Activated T-helper 9 cell treated with anti-CD3 and anti-CD28 coated beads, Interleukin-2, amount 50 U/mL, for 16 hours (primary cell): ENCODE measurements around the gene COG3.

ENCODE experiments used
- DNase-seq: peaks from one replicate; pipeline ENCODE4 v3.0.0-alpha.2; 2020; ENCODE audit warnings: low read depth

The COG3 gene

GRCh38 chr13:45506811-45507210 is 42.1 kb downstream of the COG3 start:
- DNase-seq: no peak

DNA sequence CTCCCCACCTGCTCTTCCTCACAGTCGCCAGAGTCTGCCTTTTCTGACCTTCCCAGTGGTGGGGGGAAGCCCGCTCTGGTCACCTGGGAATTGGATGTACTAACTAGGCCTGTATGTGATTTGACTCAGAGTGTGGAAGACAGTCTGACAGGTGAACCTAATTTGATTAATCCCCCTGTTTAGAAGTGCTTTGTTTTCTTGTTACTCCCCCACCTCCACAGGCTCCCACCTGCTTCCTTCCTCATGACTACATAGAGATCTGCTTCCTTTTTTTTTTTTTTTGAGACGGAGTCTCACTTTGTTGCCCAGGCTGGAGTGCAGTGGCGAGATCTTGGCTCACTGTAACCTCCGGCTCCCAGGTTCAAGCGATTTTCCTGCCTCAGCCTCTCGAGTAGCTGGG is 44.0 kb downstream of the COG3 start:
- no peak for DNase-seq

- DNase-seq: no peak
Observed at GRCh38 chr13:45510672-45511071, 45.9 kb downstream of the COG3 start.

DNA sequence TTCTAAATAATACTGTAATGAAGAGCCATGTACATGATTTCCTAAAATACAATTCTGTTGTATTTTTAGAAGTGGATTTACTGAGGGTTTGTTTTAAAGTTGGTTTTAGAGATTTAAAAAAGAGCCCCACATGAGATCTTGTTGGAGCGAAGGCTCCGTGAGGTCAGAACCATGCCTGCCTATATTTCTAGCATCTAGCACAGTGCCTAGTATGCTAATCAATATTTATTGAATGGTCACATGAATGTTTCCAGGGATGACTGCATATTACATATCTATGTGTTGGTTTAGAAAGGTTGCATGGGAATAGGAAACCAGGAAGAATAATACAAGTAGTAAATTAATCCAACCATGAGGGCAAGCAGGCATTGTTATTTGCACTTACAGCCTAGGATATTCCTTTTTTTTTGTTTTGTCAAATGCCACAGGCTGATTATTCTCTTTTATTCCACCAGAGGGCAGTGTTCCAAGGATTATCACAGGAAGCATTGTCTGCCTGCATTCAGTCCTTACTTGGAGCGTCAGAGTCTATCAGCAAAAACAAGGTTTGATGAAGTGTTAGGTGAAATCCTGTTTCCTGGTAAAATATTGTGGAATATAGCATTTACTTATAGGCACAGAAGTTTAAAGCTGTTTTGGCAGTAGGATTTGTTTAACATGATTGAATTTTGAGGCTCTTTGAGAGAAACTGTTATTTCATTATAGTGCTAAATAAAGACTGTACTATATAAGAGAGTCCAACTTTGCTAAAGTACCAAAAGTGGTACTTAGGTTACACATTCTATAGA is 46.8 kb downstream of the COG3 start:
- DNase-seq: no peak

DNA sequence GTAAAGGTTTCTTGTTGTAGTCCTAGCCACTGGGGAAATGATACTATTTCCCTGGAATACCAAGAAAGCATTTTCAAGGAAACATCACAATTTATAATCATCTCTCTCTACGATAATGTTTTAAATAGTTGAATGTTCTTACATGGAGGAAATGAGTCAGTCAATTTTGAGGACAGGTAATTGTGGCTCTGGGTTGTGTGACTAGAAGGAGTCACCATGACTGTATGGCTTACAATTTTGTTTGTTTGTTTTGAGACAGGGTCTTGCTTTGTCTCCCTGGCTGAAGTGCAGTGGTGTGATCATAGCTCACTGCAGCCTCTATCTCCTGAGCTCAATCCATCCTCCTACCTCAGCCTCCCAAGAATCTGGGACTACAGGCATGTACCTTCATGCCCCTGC is 47.4 kb downstream of the COG3 start:
- DNase-seq: no peak

GRCh38 chr13:45516757-45517156 is 52.0 kb downstream of the COG3 start:
- DNase-seq: no peak

GRCh38 chr13:45518525-45519245 is 53.9 kb downstream of the COG3 start:
- DNase-seq: no peak

DNA sequence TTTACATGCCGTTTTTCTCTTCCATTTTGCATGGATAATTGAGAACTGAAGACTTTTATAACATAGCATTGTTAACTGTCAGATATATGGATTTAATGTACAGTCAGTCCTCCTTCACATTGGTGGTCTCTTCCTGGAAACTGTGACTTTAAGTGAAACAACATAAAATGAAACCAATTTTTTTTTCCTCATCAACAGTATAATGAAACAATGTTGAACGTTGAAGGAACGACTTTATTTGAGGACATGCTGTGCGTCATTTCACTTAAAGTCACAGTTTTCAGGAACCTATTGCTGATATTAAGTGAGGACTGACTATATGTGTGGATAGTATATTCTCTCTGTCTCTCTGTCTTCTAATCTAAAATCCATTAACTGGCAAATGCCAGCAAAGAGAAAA is 54.8 kb downstream of the COG3 start:
- no peak for DNase-seq

DNA sequence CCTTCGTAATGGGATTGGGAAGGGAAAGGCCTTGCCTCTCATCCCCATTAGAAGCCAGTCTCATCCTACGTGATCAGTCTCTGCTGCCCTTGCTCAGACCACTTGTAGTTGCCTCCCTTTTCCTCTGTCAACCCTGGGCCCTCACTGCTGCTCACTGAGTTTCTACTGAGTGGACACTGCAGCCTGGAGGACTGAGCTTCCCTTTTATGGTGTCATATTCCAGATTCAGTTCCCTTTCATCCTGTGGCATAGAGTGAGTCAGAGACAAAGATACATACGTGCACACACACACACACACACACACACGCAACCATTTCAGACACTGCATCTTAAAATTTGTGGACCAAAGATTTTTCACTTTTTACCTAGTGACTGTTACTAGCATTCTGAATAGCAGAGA is 56.6 kb downstream of the COG3 start:
- DNase-seq: no peak

DNA sequence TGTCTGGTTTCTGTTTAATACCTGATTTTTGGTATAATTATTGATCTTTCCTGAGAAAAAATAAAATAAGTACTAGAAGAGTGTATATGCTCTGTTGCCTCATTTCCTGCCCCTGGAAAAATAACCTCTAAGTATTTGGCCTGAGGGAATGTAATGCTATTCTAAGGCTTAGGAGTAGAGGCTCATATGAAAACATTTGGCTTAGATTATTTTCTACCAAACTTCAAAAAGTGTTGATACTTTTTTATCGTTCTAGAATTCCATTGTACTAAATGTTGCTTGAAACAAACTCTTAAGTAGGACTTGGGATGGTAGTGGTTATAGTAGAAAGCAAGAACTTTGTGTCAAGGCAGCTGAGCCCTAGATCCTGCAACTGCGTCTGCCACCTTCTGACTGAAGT is 57.8 kb downstream of the COG3 start:
- no peak for DNase-seq

DNA sequence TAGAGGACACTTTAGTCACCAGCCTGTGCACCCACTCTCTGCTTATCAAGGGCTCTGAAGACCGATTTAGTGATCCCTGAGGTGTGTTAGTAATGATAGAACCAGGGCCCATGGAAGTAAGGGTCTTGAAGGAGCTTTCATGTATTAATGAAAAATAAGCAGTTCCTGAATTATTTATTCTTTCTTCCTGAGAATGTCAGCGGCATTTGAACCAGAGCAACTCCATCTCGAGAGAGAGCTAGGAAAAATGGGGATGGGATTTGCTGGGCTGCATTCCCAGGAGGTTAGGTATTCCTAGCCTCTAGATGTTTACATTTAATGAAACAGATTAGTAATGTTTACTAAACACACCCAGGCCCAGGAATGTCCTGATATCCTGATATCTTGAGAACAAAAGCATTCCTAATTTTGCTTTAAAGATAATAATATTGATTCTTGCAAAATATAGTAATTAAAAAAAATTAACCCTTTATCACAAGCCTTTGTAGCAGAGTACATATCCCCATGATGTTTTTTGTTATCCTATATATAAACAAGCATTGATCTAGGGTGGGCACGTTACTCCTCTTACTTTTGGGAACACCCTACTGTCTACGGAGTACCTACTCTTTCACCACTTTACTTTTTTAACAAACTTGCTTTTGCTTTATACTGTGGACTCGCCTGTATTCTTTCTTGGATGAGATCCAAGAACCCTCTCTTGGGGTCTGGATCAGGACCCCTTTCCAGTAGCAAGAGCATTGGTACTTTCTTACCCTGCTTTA is 63.1 kb downstream of the COG3 start:
- no peak for DNase-seq

DNA sequence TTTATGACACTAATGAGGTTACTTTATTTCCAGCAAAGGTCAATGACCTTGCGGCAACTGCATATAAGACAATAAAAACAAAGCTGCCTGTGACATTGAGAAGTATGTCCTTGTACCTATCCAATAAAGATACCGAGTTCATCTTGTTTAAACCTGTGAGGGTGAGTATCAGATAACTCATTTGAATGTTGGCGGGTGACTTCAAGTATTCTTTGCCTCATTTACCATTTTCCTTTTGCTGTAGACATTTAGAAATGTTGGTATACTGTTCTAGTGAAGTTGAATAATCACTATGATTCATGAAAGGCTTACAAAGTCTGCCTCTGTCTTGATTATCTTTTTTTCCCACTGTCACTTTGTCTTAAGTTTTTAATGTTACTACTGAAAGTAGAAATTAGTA is 65.0 kb downstream of the COG3 start:
- DNase-seq: no peak

DNA sequence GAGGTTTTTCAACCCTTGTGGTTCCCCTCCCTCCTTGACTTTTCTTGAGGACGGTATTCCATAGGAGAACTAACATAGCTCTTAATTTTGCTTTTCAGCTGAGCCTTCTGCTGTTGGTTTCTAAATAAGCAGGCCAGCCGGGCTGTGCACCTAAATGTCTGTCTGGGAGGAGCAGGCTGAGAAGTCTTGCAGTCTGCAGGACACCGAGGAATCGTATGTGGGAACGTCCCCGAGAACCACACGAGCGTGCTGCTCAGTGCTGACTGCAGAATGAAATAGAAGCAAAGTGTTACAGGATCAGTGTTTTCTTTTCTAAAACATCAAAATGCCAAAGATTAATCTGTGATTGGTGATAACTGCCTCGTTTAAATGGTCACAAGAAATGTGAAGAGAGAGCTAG is 69.9 kb downstream of the COG3 start:
- no peak for DNase-seq

GRCh38 chr13:45536224-45536623 is 71.5 kb downstream of the COG3 start:
- DNase-seq: no peak

DNA sequence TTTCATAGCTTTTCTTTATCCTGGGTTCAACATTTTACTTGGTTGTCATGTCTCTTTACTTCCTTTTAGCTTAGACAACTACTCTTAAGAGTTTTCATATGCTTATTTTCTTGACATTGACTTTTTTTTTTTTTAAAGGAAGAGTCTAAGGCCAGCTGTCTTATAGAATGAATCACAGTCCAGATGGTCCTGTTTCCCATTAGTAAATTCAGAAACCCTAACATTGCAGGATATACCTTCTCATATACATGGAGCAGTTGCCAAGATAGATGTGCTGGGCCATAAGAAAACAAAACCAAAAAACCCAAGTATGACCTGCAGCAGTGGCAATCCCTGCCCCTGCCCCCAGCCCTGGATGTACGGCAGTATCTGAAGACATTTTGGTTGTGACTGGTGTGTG is 72.8 kb downstream of the COG3 start:
- DNase-seq: no peak

- no peak for DNase-seq
Observed at GRCh38 chr13:45538382-45538781, 73.6 kb downstream of the COG3 start.

DNA sequence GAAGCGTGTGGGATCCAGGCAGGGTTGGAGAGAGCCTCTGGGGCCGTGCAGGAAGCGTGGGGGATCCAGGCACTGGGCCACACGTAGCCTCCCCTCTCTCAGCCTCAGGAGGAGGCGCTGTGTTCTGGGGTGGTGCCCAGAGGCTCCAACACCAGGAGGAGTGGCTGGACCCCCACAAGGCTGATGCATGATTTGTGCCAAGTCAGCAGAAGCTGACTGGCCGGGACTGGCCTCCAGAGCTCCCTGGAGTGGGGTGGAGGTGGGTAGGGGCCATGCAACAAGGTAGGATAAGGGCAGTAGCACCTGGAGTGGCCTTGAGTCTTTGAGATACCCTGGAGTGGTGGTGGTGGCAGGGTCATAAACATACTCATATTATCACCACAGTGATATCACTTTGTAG is 75.5 kb downstream of the COG3 start:
- no peak for DNase-seq

DNA sequence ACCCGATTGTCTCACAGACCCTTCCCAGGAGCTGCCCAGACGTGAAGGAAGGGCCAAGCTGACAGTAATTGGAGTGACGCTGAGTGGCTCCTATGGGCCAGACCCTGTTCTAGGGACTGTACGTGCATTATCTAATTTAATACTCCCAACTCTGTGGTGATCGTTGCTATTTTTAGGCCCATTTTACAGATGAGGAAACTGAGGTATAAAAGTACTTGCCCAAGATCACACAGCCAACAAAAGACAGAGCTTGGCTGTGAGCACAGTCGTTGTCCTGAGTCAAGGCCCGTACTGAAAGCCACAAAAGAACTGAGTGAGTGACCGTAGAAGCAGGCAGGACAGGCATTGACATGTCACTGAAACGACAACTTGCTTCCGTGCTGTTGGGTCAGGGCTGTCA is 76.1 kb downstream of the COG3 start:
- DNase-seq: no peak

- no peak for DNase-seq
Observed at GRCh38 chr13:45541806-45542205, 77.1 kb downstream of the COG3 start.

DNA sequence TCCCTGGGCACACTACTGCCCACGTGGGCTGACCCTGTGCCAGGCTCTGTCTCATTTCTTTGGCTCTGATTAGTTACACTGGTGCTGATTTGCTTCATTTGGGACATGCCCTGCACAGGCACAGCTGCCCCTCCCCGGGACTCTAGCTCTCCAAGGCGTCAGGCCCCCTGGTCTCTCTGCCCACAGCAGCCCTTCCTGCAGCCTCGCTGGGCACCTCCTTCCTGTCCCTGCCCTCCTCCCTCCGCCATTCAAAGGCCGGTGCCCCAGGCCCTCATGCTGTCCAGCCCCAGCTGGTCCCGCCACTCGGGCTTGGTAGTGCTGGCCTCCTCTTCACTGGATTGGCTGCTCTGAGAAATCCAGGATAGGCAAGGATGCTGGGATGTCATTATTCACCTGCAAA is 77.7 kb downstream of the COG3 start:
- no peak for DNase-seq

- DNase-seq: no peak
Observed at GRCh38 chr13:45542878-45543277, 78.1 kb downstream of the COG3 start.

GRCh38 chr13:45544520-45544919 is 79.8 kb downstream of the COG3 start:
- DNase-seq: no peak
